Activated CD4-positive, alpha-beta T cell treated with anti-CD3 and anti-CD28 coated beads, Interleukin-2, Interleukin-6, amounts not matched to agents 100 ng/mL and 50 ng/mL, durations not matched to agents 16 hours and 8 hours (primary cell): ENCODE results near the gene TUBA1C.
A peak's percentile ranks its signal among the peaks of the same experiment; 100 is the strongest.
"Not testable (repeated sequence)": the region's sequence is repeated elsewhere in the genome, so short reads cannot be mapped to it uniquely, and the experiment has no call there.

ENCODE experiments used
- DNase-seq: peaks from one replicate; pipeline ENCODE4 v3.0.0-alpha.2; 2020

The TUBA1C gene

DNA sequence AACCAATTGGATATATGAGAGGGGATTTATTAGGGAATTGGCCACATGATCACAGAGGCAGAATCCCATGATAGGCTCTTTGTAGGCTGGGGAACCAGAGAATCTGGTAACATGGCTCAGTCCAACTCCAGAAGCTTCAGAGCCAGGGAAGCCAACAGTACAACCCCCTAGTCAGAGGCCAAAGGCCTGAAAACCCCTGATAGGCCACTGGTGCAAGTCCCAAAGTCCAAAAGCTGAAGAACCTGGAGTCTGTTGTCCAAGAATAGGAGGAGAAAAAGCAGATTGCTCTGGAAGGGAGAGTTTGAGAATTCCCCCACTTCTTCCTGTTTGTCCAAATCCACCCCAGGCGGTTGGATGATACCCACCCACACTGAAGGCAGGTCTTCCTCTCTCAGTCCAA, 49.9 kb downstream of the TUBA1C start:
- no peak for DNase-seq

DNA sequence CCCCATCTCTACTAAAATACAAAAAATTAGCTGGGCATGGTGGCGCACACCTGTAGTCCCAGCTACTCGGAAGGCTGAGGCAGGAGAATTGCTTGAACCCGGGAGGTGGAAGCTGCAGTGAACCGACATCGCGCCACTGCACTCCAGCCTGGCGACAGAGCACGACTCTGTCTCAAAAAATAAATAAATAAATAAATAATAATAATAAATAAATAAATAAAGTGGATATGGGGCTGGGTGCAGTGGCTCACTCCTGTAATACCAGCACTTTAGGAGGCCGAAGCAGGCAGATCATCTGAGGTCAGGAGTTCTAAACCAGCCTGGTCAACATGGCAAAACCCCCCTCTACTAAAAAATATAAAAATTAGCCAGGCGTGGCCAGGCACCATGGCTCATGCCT, 52.2 kb downstream of the TUBA1C start:
- not testable (repeated sequence) for DNase-seq

DNA sequence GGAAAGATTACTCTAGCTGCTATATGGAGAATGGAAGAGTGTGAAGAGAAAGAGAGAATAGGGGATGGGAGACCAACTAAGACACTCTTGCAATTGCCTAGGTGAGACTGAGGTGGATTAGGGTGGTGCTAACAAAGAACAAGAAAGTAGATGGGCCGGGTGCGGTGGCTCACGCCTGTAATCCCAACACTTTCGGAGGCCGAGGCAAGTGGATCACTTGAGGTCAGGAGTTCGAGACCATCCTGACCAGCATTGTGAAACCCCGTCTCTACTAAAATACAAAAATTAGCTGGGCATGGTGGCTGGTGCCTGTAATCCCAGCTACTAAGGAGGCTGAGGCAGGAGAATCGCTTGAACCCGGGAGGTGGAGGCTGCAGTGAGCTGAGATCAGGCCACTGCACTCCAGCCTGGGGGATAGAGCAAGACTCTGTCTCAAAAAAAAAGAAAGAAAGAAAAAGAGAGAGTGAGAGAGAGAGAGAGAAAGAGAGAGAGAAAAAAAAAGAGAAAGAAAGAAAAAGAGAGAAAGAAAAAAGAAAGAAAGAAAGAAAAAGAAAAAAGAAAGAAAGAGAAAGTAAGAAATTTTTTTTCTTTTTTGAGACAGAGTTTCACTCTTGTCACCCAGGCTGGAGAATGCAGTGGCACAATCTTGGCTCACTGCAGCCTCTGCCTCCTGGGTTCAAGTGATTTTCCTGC, 55.7 kb downstream of the TUBA1C start:
- DNase-seq, result not testable (repeated sequence)

DNA sequence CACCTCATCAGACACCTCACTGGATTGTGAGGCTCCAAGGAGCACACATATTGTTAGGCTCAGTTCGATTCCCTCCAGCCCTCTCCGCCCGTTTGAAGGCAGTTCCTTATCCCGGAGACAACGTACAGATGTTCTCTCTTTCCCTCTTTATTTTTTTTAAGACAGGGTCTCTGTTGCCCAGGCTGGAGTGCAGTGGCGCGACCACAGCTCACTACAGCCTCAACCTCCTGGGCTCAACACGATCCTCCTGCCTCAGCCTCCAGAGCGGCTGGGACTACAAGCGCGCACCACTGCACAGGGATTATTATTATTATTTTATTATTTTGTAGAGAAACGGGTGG, 57.5 kb downstream of the TUBA1C start:
- no peak for DNase-seq

DNA sequence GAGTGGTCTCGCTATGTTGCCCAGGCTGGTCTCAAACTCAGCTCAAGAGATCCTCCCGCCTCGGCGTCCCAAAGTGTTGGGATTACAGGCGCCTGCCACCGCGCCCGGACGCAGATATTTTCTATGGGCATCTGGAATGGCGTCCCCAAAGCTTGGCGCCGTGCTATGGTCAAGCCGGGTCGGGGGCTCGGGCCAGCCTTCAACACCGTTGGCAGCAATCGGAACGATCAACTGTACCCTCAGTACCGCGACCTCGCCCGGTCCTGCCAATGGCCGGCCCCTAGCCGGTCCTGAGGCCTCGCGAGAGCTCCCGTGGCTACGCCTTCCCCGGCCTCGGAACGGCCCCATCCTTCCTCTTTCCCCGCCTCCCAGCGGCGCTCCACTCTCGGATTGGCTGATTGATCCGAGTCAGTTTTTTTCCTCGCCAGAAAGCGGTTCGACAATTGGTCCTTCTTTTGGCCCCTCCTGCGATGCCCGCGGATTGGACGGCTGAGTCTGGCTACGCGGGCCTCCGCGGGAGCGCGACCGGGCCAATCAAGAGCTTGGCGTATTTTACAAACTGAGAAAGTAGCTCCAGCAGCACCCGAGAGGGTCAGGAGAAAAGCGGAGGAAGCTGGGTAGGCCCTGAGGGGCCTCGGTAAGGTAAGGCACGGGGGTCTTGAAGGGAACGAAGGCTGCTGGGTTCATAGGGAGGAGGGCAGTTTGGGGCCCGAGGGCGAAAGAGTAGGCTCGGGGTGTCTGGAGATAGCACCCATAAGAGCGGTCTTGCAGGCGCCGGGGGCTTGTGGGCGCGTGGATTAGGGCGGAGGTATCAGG, 58.0 kb downstream of the TUBA1C start, which contains the start of gene TROAP:
Gene TROAP, plus strand, starts transcription at position 548 of the 816 bp plus-strand sequence. CDS start 354 bp downstream, outside the sequence.
- DNase-seq, result peak; percentile 99

DNA sequence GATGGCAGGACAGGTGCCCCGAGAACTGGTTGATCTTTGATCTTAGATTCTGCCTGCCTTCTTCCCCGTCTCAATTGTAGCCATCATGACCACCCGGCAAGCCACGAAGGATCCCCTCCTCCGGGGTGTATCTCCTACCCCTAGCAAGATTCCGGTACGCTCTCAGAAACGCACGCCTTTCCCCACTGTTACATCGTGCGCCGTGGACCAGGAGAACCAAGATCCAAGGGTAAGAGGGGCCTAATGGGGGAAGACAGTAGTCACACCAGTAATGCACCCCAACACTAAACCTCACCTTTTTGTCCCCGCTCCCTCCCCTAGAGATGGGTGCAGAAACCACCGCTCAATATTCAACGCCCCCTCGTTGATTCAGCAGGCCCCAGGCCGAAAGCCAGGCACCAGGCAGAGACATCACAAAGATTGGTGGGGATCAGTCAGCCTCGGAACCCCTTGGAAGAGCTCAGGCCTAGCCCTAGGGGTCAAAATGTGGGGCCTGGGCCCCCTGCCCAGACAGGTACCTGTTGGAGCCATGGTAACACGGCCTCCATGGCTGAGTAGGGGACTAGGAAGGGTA, 58.7 kb downstream of the TUBA1C start:
- DNase-seq, result no peak
